GM10266 (cell line): ENCODE measurements around the gene GBP6.
"Not testable (repeated sequence)": the region's sequence is repeated elsewhere in the genome, so short reads cannot be mapped to it uniquely, and the experiment has no call there.

Experiments used
- DNase-seq: peaks from one replicate; pipeline ENCODE4 v3.0.0; 2012; ENCODE audit errors: extremely low spot score
- CTCF ChIP-seq: IDR thresholded peaks from 2 replicates; pipeline ENCODE4 v1.5.1; 2012; ENCODE audit warnings: mild to moderate bottlenecking, low read depth; ENCODE audit not compliant: control insufficient read depth, insufficient read depth; ENCODE audit errors: missing control alignments

GBP6 gene

GRCh38 chr1:89363638-89364536 lies at the start of gene GBP6:
Gene GBP6, plus strand, starts transcription at chr1:89364059. Its CDS starts 4,493 bp downstream, at chr1:89368552.
- DNase-seq = no peak
- no peak for TF ChIP-seq CTCF

- TF ChIP-seq CTCF = no peak
- no peak for DNase-seq
These were observed 41.5 kb upstream of the GBP6 start for GRCh38 chr1:89322402-89322801.

- TF ChIP-seq CTCF = no peak
- DNase-seq = no peak
These were observed 32.0 kb upstream of the GBP6 start for GRCh38 chr1:89331890-89332289.

GRCh38 chr1:89332461-89332860 lies 31.4 kb upstream of the GBP6 start:
- no peak for TF ChIP-seq CTCF
- no peak for DNase-seq

- no peak for DNase-seq
- no peak for TF ChIP-seq CTCF
These were observed 28.4 kb upstream of the GBP6 start for GRCh38 chr1:89335486-89335885.

GRCh38 chr1:89337903-89338302 lies 26.0 kb upstream of the GBP6 start:
- DNase-seq = no peak
- no peak for TF ChIP-seq CTCF

- DNase-seq = no peak
- TF ChIP-seq CTCF = no peak
These were observed 24.8 kb upstream of the GBP6 start for GRCh38 chr1:89339039-89339438.

- DNase-seq = not testable (repeated sequence)
These were observed 18.4 kb upstream of the GBP6 start for GRCh38 chr1:89345479-89345878.
